GM19099 (cell line): ENCODE measurements around the gene EFNA5.

ENCODE experiments used
- POLR2A ChIP-seq: IDR thresholded peaks from 3 replicates; pipeline ENCODE4 v1.6.1; 2011; ENCODE audit warnings: low read depth; ENCODE audit not compliant: insufficient read length; ENCODE audit errors: extremely low read depth

EFNA5 gene

DNA sequence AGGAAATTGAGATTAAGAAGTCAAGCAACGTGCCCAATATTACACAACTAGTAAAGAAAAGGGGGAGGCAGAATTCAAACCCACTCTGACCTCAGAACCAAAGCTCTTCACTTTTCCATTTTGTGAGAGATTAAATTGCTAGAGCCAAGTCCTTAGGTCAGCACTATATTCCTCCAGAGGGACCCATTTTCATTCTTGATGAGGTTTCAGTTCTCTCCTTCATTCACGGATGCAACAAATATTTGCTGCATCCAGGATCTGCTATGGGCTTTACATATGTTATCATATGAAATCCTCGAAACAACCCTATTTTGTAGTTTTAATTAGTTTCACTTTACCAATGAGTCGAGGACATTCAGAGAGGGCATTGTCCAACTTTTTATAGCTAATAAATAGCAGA is 239.2 kb downstream of the EFNA5 start:
- no peak for TF ChIP-seq POLR2A

DNA sequence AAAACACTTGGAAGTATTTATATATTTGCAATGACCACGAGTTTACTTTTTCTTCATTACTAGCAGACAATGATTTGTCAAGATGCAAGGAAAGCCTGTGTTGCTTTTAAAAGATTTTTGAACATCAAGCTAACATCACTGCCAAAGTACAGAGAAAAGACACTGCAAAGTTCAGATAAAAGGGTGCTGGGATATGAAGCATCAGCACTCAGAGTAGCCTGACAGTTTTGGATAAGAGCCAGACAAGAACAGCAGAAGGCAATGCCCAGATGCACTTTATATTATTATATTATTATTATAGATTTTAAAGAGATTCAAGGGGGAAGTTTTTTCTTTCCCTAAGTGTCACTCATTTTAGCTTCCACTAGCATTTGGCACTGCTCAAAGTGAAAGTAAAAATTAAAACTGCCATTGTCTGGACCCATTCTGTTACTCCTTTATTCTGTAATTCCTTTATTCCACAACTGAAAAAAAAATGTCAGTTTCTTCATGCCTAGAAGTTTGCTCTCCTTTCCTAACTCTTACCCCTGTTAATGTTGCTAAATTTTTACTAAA is 240.6 kb downstream of the EFNA5 start:
- TF ChIP-seq POLR2A, result no peak

DNA sequence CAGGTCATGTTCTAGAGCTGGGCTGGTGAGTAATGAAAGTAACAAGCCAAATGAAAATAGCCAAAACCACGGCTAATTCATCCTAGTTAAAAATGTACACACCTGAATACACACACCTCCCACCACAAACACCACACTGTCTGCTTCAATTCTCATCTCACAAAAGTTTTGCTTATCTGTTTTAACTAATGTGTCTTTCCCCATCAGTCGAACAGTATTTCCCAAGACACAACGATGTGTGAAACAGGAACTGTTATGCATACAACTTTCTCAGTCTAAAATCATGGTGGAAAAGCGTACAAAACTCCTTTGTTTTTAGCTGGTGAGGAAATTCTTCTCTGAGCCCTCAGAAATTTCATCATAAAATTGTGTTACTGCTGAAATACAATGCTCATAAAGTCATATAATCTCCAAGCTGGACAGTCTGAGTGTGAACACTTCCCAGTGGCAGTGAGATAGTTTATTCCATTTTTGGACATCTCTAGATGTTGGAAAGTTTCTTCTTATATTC is 242.4 kb downstream of the EFNA5 start:
- no peak for TF ChIP-seq POLR2A

DNA sequence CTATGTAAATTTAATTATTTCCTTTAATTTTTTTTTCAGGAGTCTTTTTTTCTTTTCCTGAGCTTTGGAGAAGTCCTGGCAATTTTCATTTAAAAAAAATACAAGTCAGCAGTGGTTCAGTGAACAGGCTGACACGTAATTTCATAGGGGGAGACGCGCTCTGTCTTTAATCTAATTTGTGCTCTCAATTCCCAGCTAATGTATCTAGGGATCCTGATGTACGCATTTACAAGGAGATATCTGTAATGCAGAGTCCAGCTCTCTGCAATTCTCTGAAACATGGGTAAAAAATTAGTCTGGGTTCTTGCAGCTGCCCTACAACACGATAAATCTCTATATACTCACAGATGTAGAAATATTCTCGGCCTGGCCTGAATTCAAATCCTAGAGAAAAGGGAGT is 243.9 kb downstream of the EFNA5 start:
- TF ChIP-seq POLR2A, result no peak

DNA sequence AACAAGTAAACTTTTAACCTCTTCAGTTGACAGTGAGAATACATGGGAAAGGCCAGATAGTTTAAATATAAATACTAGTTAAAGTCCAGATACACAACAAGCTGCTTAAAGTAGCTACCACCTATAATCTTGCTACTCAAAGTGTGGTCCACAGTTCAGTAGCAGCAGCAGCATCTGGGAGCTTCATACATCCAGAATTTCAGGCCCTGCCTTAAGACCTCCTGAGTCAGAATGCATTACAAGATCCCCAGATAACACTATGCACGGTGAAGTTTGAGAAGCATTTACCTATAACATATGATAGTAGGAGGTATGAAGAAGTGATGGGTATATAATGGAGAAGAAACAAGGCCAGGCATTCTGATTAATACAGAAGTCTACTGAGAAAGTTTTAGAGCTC is 244.5 kb downstream of the EFNA5 start:
- TF ChIP-seq POLR2A, result no peak

DNA sequence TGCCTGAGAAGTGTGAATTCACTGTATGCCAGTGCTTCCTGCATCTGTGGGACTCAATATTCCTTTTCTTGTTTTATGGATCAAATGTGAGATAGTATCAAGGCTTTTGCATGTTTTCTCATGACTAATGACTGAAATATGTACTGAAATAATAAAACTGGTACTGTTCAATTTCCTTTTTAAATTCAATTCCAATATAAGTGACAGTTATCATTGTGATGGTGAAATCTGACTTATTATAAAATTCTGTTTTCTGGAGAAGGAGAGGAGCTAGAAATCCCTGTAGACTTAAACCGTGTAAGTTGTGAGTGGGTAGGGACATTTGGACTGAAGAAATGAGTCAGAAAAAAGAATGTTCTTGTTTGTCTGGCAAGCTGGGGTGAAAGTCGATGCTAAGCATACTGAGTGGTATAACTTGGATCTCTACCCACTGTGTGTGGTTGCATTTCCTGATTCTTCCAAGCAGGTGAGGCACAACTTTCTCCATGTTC is 245.2 kb downstream of the EFNA5 start:
- TF ChIP-seq POLR2A, result no peak

DNA sequence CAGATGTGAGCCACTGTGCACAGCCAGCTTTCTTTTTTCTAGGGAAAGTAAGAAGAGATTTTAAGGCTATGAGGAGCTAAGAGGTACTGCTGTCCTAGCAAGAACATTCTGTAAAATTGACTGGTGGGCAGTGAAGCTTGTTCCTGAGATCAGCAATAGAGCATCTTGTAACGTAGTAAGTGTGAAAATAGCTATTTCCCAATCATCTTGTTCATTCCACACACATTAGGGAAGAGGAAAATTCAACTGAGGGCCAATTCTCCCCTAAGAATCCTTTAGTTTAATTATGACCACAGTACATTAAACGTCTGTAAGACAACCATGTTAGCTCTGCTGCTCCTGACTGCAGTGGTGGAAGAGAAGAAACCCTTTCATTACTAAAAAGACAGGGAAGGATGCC is 246.2 kb downstream of the EFNA5 start:
- TF ChIP-seq POLR2A, result no peak

DNA sequence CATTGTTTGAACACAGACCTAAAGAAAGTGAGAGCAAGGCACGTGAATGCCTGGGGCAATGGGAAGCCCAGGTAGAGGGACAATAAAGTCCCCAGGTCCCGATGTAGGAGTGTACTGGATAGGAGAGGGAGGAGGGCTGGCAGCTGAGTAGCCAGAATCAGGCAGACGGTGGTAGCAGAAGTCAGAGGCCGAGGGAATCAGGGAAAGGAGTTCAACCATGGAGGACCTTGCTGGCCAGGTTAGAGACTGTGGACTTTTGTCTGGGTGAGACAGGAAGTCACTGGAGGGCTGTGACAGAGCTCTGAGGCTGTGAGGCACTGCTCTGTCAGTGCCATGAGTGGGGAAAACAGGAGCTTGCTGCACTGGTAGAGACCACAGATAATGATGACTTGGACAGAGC is 248.2 kb downstream of the EFNA5 start:
- no peak for TF ChIP-seq POLR2A

DNA sequence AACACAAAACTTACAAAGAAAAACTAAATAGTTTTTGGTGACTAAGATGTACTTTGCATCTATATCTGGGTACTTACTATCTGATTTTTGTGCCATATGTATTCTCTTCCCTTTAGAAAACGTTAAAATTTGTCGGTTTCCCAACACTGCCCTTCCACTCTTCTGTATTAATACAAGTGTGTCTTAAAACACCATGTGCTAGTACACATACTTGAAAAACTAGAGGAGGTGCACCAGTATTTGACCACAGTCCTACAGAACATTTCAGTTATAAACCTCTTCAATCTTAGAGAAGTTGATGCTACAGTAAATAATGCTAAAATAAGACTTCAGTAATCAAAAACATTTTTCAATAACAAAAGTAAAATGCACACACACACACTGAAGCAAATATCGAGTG is 251.2 kb downstream of the EFNA5 start:
- no peak for TF ChIP-seq POLR2A

DNA sequence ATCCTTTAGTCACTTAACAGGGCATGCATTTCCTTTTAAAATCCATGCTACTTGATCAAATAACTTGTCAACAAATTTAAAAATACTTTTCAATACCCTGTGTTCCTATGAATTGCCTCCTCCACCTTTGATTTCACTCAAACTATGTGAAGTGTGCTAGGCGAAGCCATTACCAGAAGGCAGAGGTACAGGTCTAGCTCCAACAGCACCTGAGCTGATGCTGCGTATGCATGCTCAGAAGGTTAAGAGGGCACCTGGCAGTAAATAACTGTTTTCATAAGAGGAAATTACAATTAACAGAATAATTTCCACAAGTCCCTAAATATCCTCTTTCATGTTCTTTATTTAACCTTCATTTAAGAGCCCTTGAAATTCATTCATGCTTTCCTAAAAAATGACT is 251.8 kb downstream of the EFNA5 start:
- no peak for TF ChIP-seq POLR2A

DNA sequence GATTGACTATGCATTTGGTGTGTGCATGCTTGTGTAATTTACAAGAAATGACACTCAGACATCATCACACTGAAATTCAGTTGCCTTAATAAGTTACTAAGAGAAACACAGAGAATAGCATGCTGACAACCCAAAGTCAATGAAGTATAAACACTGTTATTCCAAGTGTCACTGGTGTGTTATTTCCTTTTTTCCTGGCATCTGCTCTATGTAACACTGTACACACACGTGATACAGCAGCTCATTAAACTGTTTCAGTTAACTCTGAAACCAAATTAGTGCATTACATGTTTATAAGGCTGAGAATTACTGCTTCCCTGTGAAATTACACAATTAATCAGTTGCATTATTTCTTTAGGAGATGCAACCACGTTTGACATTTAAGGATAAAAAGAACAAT is 252.7 kb downstream of the EFNA5 start:
- TF ChIP-seq POLR2A, result no peak

DNA sequence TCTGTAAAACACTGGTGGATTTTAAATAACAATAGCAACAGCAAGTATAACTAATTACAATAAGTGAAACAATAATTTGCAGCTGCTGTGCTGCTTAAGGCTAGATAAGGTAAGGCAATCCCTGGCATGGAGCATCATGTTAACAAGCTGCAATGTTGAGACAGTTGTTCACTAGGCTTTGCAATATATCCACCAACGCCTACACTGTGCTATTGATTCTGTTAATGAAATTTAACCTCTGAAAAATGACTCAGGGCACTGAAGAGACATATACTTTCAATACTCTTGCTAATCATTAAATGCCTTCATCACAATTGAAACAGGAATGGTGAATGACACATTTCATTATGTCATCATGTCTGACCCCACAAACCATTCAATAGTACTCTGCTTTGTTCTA is 255.0 kb downstream of the EFNA5 start:
- TF ChIP-seq POLR2A, result no peak

DNA sequence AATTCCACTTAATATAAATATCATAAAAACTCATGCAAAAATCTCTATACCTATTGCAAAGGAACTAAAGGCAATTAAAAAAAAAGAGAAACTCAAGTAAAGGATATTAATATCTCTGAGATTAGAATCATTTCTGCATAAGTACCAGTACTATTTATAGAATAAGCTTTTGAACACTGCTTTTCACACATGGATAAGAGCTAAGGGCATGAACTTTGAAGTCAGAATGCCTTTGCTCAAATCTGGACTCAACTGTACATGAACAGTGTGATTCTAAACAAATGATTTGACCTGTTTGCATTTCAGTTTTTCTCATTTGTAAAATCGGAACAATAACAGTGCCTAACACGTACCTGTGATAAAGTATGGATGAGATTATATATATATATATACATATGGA is 255.9 kb downstream of the EFNA5 start:
- no peak for TF ChIP-seq POLR2A

DNA sequence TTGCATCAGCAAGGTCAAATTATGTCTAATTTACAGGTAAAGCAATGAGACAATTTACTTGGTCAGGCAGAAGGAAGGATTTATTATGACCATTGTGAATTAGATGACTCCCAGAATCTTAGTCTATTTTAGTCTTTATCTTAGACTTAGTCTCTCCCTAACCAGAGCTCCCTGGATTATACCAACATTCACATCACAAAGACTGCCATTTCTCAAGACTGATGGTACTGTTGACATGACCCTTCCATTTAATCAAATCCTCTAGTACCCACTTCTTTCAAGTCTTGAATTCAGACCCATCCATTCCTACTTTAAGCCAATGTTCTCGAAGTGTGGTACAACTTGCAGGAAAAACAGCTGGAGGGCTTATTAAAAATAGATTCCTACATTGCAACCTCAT is 257.0 kb downstream of the EFNA5 start:
- TF ChIP-seq POLR2A, result no peak

DNA sequence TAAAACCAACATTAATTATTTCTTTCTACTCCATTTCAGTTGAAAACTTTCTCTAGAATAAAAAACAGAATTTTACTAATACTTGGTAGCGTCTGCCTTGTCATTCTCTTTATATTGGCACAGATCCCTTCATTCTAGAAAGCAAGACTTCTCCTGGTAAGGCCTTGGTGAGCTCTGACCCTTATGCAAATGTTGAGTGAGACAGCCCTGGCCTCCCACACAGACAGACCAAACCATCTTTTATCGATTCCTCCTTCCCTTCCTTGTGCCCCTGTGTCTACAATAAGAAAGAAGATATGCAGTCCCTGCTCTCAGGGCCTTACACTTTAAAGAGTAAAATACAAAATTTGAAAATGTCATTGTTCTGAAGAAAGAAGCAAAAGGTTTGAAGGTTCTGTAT is 262.2 kb downstream of the EFNA5 start:
- TF ChIP-seq POLR2A, result no peak

DNA sequence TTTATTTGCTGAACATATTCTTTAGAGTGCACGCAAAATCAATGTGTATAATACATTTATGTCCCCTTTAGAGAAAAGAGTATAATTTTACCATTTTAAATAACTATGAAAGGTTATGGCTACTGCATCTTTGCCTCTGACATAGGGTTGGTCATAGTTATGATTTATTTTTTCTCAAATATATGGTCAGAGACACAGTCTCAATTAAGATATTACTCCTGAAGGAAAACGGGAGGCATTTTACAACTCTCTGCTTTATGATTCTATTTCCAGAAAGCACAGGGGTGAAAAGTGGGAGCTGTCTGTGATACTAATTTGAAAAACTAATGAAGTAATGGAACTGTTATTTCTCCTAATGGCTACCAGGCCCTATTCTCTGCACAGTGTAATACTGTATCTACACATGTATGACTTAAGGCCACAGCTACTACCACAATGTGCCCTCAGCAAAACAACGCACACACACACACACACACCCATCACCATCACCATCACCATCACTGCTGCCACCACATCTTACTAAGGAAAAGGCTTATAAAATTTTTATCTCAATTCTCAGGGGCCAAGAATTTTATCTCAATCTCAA is 262.9 kb downstream of the EFNA5 start:
- no peak for TF ChIP-seq POLR2A
